Measurements from ENCODE around the gene TCF12.

Gene TCF12

GRCh38 chr15:57183614-57184344 lies 265.3 kb downstream of the TCF12 start:
- TF ChIP-seq, protein P1, sequence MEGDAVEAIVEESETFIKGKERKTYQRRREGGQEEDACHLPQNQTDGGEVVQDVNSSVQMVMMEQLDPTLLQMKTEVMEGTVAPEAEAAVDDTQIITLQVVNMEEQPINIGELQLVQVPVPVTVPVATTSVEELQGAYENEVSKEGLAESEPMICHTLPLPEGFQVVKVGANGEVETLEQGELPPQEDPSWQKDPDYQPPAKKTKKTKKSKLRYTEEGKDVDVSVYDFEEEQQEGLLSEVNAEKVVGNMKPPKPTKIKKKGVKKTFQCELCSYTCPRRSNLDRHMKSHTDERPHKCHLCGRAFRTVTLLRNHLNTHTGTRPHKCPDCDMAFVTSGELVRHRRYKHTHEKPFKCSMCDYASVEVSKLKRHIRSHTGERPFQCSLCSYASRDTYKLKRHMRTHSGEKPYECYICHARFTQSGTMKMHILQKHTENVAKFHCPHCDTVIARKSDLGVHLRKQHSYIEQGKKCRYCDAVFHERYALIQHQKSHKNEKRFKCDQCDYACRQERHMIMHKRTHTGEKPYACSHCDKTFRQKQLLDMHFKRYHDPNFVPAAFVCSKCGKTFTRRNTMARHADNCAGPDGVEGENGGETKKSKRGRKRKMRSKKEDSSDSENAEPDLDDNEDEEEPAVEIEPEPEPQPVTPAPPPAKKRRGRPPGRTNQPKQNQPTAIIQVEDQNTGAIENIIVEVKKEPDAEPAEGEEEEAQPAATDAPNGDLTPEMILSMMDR (IDR thresholded peaks at IDR 0.05): no peak

- TF ChIP-seq, protein P1 (IDR thresholded peaks at IDR 0.05): no peak
Measured at GRCh38 chr15:57184502-57184901, 266.1 kb downstream of the TCF12 start.

DNA sequence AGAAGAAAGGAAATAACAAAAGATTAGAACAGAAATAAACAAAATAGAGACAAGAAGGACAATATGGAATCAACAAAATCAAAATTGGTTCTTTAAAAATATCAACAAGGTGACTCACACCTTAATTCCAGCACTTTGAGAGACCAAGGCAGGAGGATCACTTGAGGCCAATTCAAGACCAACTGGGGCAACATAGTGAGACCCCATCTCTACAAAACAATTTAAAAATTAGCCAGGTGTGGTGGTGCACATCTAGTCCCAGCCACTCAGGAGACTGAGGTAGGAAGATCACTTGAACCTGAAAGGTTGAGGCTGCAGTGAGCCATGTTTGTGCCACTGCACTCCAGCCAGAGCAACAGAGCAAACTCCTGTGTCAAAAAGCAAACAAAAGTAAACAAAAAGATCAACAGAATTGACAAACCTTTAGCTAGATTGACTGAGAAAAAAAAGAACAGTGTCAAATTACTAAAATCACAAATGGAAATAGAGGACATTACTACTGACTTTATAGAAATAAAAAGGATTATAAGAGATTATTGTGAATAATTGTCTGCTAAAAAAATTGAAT lies 267.1 kb downstream of the TCF12 start:
- TF ChIP-seq, protein P1 (IDR thresholded peaks at IDR 0.05): no peak

DNA sequence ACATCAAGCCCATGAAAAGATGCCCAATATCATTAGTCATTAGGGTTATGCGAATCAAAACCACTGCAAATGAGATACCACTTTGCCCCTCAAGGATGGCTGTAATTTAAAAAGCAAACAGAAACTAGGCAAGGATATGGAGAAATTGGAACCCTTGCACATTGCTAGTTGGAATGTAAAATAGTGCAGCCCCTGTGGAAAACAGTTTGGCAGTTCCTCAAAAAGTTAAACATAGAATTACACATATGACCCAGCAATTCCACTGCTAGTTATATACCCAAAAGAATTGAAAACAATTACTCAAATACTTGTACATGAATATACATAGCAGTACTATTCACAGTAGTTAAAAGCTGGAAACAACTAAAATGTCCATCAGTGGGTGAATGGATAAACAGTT lies 271.0 kb downstream of the TCF12 start:
- TF ChIP-seq, protein P1 (IDR thresholded peaks at IDR 0.05): no peak

- TF ChIP-seq, protein P1 (IDR thresholded peaks at IDR 0.05): no peak
Measured at GRCh38 chr15:57190208-57190607, 271.8 kb downstream of the TCF12 start.

DNA sequence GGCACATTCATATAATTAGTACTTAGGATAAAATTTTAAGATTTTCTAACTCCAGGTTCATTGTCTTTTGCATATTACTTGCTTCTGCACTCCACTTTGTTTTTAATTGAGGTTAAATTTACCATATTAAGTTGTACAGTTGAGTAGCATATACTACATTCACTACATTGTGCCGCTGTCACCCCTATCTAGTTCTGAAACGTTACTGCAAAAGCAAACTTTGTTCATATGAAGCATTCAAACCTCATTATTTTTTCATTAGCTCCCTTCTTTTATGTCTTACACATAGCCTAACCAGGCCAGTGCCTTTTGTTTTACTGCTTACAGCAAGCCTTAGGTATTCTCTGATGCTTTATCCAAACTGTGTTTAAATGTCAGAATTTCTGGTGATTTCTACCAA lies 274.7 kb downstream of the TCF12 start:
- TF ChIP-seq, protein P1 (IDR thresholded peaks at IDR 0.05): no peak

DNA sequence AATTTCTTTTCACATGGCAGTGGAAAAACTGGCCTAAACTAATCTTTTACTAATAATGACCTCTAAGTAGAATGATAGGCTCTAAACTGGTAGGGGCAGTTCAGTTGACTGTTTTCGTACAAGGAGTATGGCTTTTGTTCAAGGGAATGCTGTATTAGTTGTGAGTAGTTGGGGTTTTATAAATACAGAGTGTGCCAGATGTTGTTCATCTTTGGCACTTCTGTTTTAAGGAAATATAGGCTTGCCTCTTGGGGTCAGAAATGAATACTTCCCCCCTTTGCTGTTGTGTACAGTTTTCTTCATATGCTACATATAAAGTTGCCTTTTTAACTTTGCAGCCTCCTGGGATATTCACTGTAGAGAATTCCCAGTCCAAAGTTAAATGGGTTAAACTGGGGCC lies 276.9 kb downstream of the TCF12 start:
- TF ChIP-seq, protein P1 (IDR thresholded peaks at IDR 0.05): no peak

Measured in LNCAP (cell line).